RWPE2 (cell line): Measurements from ENCODE around the gene TXNDC11.

ENCODE experiments used
- ATAC-seq: fragments of 200-7000 bp; cut with Tn5 transposase; 3 replicates; pipeline ENCODE4 v1.9.1; 2021; ENCODE audit warnings: low read depth
- DNase-seq: peaks from one replicate; pipeline ENCODE4 v3.0.0-alpha.2; 2020; ENCODE audit warnings: low spot score
- H3K27ac ChIP-seq: fragments of 450-650 bp; 2 replicates; pipeline ENCODE4 v1.5.1; 2017; ENCODE audit warnings: mild to moderate bottlenecking; ENCODE audit not compliant: poor library complexity, severe bottlenecking
- H3K27me3 ChIP-seq: fragments of 250-450 bp; sonication (Bioruptor Pico); 2 replicates; pipeline ENCODE4 v1.5.1; 2021; ENCODE audit warnings: mild to moderate bottlenecking, moderate library complexity; ENCODE audit not compliant: insufficient read depth, poor library complexity, severe bottlenecking
- H3K36me3 ChIP-seq: fragments of 250-450 bp; sonication (Bioruptor Pico); 2 replicates; pipeline ENCODE4 v1.5.1; 2020; ENCODE audit warnings: low read depth, mild to moderate bottlenecking, moderate library complexity
- H3K4me1 ChIP-seq: fragments of 250-450 bp; sonication (Bioruptor Pico); 2 replicates; pipeline ENCODE4 v1.5.1; 2021; ENCODE audit warnings: mild to moderate bottlenecking, moderate library complexity; ENCODE audit not compliant: insufficient read depth, poor library complexity, severe bottlenecking
- H3K4me3 ChIP-seq: fragments of 250-450 bp; sonication (Bioruptor Pico); 2 replicates; pipeline ENCODE4 v1.5.1; 2021; ENCODE audit warnings: mild to moderate bottlenecking, moderate library complexity; ENCODE audit not compliant: severe bottlenecking
- H3K9me3 ChIP-seq: fragments of 250-450 bp; sonication (Bioruptor Pico); 2 replicates; pipeline ENCODE4 v1.5.1; 2021; ENCODE audit warnings: mild to moderate bottlenecking, moderate library complexity; ENCODE audit not compliant: severe bottlenecking
- TF ChIP-seq, protein P1 (sequence below): fragments of 450-650 bp; IDR thresholded peaks from one replicate; pipeline ENCODE4 v1.5.1; 2017; ENCODE audit warnings: mild to moderate bottlenecking, moderate library complexity; ENCODE audit not compliant: poor library complexity, severe bottlenecking

The TXNDC11 gene

DNA sequence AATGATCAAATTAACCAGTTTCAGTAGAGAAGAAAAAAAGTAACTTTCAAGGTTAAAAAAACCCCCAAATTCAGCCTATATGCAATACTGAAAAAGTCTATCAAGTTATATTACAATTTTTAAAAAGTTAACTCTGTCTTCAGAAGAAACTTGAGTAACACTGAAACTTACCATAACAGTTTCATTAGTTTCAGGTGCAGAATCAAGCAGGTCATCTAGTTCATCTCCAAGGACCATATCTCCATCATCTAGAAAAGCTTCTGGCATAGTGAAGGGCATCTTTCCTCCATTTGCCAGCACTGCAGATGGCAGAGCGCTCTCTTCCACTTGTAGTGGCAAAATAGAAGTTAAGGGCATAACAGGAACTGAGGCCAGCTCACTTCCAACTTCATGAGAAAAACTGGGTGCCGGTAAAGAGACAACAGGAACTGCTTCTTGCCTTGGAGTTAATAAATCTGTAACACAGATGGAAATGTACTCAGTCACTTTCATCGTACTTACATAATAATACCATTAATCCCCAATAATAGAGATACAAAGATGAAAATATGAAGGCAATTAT lies 31.5 kb upstream of the TXNDC11 start:
- TF ChIP-seq, protein P1, sequence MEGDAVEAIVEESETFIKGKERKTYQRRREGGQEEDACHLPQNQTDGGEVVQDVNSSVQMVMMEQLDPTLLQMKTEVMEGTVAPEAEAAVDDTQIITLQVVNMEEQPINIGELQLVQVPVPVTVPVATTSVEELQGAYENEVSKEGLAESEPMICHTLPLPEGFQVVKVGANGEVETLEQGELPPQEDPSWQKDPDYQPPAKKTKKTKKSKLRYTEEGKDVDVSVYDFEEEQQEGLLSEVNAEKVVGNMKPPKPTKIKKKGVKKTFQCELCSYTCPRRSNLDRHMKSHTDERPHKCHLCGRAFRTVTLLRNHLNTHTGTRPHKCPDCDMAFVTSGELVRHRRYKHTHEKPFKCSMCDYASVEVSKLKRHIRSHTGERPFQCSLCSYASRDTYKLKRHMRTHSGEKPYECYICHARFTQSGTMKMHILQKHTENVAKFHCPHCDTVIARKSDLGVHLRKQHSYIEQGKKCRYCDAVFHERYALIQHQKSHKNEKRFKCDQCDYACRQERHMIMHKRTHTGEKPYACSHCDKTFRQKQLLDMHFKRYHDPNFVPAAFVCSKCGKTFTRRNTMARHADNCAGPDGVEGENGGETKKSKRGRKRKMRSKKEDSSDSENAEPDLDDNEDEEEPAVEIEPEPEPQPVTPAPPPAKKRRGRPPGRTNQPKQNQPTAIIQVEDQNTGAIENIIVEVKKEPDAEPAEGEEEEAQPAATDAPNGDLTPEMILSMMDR, result no peak
- H3K4me3 ChIP-seq, result no peak overlapping the region
- no peak overlapping the region for H3K27ac ChIP-seq
- no peak for ATAC-seq
- DNase-seq, result no peak
- peaks cover 95% of the 10 kb centered on the region for H3K36me3 ChIP-seq
- H3K9me3 ChIP-seq, result peaks cover 2% of the 10 kb centered on the region
- no peaks in the 10 kb centered on the region for H3K27me3 ChIP-seq
- no peaks in the 10 kb centered on the region for H3K4me1 ChIP-seq

DNA sequence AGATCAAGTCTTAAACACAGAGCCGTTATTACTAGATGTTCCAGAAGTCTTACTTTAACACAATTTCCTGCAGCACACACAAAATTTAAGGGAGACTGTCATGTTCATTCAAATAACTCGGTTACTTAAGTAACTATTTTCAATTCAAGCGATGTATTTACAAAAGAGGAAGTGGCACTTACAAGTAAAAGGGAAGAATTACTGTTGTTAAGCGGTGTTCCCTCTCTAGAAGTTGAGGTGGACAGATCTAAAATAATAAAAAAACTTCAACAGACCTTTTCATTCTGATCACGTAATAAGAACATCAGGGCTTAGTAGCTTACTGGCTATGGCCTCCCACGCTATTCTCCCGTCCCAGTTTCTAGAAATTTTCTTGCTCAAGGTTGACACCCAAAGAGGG lies 26.2 kb upstream of the TXNDC11 start:
- ATAC-seq, result no peak
- TF ChIP-seq, protein P1, result no peak
- peaks cover 96% of the 10 kb centered on the region for H3K36me3 ChIP-seq
- H3K4me1 ChIP-seq, result no peaks in the 10 kb centered on the region
- DNase-seq, result no peak
- no peak overlapping the region for H3K4me3 ChIP-seq
- H3K27ac ChIP-seq, result no peak overlapping the region
- peaks cover under 1% of the 10 kb centered on the region for H3K9me3 ChIP-seq
- no peaks in the 10 kb centered on the region for H3K27me3 ChIP-seq

DNA sequence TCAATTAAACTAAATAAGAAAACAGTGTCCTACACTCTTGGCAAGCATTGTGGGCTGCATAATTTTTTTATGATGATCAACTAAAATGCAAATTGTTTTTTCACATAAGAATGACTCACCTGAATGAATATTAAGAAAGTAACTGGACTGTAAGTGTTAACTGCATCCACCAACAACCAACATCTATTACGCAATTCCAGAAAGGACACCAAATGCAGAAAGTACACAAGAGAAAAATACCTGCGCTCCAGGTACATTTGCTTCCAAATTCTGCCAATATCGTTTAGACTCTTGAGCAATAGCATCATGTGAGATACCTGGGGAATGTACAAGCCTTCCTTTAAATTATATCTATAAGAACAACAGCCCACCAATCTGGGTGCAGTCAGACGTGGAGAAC lies 19.8 kb upstream of the TXNDC11 start:
- Histone ChIP-seq H3K36me3 (peaks cover 95% of the 10 kb centered on the region), H3K27me3 (no peaks in the 10 kb centered on the region), H3K27ac (no peak overlapping the region), H3K9me3 (no peaks in the 10 kb centered on the region), H3K4me1 (peaks cover 7% of the 10 kb centered on the region), H3K4me3 (no peak overlapping the region)
- ATAC-seq (no peak), DNase-seq (no peak)
- TF ChIP-seq, protein P1, result no peak

DNA sequence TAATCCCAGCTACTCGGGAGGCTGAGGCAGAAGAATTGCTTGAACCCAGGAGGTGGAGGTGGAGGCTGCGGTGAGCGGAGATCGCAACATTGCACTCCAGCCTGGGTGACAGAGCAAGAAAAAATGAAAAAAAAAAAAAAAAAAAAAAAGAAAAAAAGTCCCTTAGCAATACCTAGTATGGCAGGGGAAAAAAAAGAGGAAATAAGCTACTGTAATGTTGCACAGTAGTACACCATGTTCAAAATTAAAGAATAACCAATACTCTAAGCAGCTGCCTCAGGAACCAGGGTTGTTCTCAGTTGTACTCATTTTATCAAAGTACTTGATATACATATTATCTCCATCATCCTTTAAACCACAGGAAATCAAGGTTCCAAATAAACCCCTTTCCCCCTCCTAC lies 17.3 kb upstream of the TXNDC11 start:
- H3K4me3 ChIP-seq, result no peak overlapping the region
- no peaks in the 10 kb centered on the region for H3K27me3 ChIP-seq
- no peak for ATAC-seq
- no peak overlapping the region for H3K27ac ChIP-seq
- TF ChIP-seq, protein P1, result no peak
- H3K9me3 ChIP-seq, result no peaks in the 10 kb centered on the region
- H3K4me1 ChIP-seq, result peaks cover 7% of the 10 kb centered on the region
- DNase-seq, result no peak
- H3K36me3 ChIP-seq, result peaks cover 93% of the 10 kb centered on the region

DNA sequence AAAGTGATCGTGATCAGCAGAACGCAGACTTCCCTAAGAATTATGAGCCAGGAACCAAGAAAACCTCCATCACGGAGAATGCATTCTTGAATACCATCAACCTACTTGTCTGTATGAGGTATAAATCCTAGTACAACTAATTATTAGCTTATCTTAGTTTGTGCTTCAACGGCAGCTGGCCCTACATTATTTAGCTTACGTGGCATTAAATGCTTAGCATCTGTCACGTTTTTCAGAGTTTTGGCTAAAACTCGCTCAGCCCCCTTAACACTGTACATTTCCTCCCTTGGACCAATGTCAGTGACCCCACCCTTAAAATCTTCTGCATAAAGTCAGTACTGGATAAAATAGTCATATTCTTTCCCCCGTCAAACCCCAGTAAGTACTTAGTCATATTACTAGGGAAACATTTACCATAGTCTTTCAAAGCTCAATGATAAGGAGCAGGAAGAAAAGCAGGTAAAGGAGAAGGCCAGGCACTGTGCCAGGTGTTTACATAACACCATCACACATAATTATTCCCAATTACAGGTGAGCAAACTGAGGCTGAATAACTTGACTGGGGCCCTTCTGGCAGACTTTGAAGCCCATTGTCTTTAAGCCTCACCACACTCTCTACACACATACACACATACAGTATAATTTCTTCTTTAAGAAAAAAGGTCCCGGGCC lies 16.6 kb upstream of the TXNDC11 start:
- Histone ChIP-seq H3K36me3 (peaks cover 90% of the 10 kb centered on the region), H3K4me3 (no peak overlapping the region), H3K4me1 (peaks cover 7% of the 10 kb centered on the region), H3K9me3 (no peaks in the 10 kb centered on the region), H3K27ac (no peak overlapping the region), H3K27me3 (no peaks in the 10 kb centered on the region)
- TF ChIP-seq, protein P1, result no peak
- DNase-seq, result no peak
- no peak for ATAC-seq
